GM19328 (cell line): ENCODE measurements around the gene KRTAP5-6.

Experiments
- ATAC-seq: cut with Tn5 transposase; IDR thresholded peaks from one replicate; pipeline ENCODE4 v1.9.1; 2021; ENCODE audit warnings: mild to moderate bottlenecking, moderate library complexity; ENCODE audit not compliant: unreplicated experiment

Gene KRTAP5-6

DNA sequence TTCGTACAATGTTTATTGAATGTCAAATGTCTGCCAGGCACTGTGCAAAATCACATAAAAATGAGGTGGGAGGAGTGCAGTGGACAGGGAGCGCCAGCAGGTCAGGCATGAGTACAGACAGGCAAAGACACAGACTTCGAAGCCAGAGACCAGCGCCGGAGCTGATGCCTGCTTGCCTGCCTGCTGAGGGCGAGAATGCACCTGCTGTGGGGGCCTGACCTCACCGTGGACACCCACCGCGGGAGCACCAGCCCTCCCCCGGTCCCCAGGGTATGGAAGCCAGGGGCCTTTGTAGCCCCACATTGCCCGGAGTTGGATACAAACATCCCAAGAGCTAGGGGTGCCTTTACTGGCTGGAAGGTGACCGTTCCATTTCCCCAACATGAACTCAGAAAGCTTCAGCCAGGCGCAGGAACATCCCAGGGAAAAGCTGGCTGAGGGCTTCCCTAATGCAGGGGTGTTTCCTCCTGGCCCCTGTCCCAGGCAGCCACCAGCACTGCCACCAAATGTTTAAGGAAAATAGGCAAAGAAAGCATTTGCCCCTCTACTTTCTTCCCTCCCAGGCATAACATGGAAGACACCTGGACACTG, 35.5 kb downstream of the KRTAP5-6 start:
- ATAC-seq: no peak

DNA sequence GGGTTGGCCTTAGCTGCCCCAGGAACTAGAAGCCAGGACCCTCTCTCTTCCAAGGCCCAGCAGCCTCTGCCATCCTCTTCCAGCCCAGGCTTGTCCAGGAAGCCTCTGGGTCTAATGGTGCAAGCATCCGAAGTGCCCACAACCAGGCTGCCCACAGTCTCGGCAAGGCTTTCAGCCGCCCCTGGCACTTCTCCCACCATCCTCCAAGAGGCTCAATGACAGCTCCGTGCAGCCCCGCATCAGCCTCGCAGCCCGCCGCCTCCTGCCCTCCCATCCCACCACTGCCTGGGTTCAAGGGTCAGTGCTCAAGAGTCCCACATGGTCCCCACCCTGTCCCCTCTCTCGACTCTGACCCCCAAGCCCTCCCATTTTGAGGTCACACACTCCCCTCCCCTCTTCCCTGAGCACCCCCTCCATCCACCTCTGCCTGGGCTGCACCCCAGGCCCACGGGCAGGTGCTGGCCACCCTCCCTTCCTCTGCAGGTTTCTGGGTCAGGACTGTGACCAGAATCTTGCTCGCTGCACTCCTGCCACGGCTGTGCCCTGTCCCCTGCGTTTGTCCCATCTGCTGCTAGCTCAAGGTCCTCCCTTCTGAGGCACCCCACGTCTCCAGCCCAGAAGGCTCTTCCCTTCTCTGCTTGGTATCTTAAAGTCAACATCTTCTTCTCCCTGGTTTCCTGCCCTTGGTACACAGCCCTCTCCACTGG, 36.2 kb downstream of the KRTAP5-6 start:
- ATAC-seq: no peak

DNA sequence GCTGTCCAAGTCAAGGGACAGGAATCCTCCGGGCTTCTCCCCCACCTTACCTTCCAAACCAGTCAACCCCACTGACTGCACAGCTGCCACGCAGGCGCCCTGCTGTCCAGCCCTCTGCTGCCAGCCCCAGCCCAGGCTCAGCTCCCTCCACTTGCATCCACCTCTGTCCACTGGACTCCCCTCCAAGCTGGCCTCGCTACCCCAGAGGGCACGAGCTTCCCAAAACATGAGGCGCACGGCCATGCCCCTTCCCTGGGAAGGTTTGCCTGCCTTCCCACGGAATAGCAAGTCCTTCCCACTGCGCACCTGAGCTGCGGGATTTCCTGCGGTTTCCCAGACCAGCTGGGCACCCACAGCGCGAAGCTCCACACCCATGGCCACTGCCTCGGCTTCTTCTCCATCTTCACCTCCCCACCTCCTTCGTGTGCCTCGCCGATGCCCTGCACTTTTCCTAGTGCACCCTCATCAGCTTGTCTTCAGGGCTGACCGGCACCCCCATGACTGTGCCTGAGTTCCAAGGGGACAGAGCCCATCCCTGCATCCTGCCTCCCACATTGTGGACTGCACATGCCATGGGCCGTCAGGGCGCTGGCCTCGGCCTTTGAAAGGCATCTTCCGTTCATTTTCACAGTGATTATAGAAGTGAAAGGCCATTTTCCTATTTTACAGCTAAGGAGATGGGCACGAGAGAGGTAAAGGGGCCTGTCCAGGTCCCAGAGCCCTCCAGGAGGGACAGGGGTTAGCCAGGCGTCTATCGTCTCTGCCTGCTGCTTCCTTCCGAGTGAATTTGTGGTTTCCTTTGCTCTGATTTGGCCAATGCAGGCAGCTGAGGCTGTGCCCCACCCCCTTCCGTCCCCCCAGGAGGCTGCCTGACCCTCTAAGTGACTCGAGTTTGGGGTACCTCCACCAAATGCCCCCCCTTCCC, 37.0 kb downstream of the KRTAP5-6 start:
- ATAC-seq: no peak

DNA sequence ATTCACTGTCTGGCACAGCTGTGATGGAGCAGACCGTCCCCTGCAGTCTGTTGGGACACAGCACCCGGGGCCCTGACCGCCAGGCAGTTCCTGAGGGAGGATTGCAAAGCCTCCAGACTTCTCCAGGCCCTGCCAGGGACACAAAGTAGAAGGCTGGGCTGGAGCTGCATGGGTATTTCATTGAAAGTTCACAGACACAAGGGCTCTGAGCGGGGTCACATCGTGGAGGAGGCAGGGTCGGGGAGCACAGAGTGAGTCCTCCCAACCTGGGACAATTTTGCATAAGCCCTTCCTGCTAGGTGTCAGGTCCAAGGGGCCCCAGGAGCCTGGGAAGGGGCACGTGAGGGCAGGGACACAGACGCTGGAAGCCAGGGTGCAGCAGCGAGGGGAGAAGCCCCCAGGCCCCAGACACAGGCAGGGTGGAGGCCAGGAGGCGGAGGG, 37.7 kb downstream of the KRTAP5-6 start:
- no peak for ATAC-seq

DNA sequence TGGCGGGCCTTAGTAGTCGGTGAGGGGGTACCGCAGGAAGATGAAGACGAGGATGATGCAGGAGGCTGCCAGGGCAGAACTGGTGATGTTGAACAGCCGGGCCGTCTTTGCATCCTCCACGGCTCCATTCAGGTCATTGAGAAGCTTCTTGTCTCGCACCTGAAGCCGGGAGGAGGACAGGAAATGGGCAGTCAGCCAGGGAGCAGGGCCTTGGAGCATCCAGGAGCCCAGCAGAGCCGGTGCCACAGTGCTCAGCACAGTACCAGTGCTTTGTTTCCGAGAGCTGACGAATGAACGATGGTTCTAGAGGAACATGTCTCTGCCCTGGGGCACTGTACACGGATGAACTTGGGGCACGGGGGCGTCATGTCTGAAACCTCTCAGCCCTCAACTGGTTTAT, 38.3 kb downstream of the KRTAP5-6 start:
- no peak for ATAC-seq

DNA sequence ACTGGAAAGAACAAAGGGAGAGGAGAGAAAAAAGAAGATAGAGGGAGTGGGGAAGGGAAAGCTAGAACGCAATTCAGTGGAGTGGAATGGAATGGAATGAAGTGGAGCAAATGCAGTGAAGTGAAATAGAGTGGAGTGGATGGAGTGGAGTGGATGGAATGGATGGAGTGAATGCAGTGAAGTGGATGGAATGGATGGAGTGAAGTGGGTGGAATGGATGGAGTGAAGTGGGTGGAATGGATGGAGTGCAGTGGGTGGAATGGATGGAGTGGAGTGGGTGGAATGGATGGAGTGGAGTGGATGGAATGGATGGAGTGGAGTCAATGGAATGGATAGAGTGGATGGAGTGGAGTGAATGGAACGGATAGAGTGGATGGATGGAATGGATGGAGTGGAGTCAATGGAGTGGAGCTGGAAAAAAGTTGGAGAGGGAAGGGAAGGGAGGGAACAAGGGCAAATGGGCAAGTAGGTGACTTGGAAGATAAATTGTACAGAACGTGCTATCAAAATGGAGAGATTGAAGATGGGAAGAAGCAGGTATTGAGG, 39.5 kb downstream of the KRTAP5-6 start:
- ATAC-seq: no peak

DNA sequence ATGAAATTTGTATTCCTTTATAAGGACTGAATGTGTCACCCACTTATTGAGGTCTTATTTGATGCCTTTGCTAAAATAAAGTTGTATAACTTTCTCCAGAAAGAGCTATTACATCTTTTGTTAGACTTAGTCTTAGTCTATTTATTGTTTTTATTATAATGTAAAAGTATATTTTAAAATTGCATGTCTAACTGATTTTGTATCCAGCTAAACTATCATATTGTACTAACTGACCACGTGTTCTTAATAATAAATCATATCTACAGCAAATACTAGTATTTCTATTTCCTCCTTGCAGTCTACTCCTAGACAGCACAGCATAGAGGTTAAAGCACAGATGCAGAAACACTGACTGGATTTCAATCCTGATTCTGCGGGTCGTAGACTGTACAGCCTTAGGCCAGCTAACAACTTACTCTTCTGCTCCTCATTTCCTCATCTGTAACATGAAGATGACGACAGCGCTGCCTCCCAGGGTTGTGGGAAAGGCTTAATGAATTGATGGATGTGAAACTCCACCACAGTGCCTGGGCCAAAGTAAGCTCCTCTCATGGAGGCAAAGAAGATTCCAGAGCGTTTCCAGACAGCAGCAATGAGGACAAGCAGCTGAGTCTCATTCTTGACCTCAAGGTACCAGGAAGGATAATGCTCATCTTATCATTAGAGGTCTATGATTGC, 40.2 kb downstream of the KRTAP5-6 start:
- no peak for ATAC-seq

DNA sequence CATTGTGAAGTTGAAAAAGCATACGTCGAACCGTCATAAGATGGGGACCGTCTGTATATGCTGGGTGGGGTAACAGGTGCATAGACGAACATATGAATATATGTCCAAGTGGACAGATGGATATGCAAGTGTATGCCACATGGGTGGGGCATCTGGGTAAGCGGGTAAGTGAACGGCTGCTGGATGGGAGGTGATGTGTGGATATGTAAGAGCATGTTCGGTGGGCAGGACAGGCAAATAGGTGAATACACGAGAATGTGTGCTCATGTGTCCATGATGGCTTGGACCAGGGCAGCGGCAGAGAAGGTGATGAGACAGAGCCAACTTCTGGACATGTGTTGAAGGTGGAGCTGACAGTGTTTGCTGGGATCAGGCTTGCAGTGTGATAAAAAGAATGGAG, 41.4 kb downstream of the KRTAP5-6 start:
- no peak for ATAC-seq

DNA sequence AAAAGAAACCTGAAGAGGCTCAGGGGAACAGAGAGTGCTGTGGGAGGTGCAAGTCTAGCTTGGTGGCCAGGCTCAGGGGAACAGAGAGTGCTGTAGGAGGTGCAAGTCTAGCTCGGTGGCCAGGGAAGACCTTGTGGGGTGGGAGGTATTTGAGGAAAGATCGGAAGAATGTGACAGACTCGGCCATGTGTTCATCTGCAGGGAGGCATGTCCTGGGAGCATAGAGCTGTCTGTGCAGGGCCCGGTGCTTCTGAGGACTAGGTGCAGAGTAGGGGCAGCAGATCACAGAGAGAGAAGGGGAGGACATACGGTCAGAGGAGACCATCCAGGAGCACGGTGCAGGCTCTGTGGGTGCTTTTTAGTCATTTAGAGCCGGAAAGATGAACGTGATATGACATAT, 42.6 kb downstream of the KRTAP5-6 start:
- ATAC-seq: no peak

DNA sequence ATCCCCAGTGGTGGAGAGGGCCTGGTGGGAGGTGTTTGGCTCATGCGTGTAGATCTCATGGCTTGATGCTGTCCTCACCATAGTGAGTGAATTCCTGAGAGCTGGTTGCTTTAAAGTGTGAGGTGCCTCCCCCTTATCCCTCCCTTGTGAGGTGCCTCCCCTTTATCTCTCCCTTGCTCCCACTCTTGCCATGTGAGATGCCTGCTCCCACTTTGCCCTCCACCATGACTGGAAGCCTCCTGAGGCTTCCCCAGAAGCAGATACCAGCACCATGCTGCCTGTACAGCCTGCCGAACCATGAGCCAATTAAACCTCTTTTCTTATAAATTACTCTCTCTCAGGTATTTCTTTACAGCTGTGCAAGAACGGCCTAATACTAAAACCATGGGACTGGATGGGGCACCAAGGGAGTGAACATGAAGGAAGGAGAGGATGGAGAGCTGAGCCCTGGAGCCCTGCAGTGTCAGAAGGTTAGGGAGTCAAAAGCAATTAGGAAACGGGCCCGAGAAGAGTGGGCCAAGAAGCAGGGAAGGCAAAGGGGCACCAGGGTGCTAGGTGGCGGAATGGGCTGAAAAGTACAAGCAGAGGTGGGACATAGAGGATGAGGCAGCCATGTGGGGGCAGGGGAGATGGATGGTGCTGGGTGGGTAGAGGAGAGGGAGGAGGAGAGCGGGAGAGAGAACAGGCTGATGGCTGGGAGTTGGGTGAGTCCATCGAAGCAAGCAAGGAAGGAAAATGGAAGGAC, 44.0 kb downstream of the KRTAP5-6 start:
- ATAC-seq: no peak

DNA sequence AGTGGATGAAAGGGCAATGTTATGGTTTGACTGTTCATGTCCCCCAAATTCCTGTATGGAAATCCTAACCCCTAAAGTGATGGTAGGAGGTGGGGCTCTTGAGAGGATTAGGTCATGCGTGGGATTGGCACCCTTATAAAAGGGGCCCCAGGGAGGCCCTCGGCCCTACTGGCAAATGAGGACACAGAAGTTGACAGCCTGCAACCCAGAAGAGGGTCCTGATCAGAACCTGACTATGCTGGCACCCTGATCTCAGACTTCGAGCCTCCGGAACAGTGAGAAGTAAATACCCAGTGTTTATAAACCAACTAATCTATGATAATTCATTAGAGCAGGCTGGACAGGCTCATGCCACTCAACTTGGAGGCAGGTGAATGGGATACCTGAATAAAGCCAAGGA, 44.7 kb downstream of the KRTAP5-6 start:
- no peak for ATAC-seq

DNA sequence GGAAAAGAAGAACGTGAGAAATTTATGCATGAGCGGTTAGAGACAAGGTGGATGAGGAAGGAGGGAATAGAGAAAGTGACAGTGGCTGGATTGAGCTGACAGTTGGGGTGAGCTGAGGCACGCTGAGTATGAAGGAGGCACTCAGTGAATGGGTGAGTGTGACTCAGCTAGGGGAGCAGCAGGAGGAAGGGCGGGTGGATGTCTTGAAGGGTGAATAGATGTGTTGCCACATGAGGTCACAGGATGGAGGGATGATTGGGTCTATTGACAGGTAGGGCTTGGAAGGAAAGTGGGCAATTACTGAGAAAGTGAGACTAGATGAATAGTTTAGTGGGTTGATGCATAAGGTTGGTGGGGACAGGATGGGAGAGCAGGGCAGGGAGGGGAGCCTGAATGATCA, 45.4 kb downstream of the KRTAP5-6 start:
- ATAC-seq: no peak

DNA sequence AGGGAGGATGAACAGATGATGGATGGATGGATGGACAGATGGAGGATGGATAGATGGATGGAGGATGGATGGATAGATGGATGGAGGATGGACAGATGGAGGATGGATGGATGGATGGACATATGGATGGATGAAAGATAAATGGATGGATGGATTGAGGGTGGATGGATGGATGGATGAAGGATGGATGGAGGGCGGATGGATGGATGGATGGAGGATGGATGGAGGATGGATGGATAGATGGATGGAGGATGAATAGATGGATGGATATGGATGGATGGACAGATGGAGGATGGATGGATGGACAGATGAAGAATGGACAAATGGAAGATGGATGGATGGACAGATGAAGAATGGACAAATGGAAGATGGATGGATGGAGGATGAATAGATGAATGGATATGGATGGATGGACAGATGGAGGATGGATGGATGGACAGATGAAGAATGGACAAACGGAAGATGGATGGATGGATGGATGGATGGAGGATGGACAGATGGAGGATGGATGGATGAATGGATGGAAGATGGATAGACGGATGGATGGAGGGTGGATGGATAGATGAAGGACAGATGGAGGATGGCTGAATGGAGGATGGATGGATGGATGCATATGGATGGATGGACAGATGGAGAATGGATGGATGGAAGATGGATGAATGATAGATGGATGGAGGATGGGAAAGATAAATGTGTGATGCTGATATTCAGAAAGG, 46.0 kb downstream of the KRTAP5-6 start:
- ATAC-seq: no peak

DNA sequence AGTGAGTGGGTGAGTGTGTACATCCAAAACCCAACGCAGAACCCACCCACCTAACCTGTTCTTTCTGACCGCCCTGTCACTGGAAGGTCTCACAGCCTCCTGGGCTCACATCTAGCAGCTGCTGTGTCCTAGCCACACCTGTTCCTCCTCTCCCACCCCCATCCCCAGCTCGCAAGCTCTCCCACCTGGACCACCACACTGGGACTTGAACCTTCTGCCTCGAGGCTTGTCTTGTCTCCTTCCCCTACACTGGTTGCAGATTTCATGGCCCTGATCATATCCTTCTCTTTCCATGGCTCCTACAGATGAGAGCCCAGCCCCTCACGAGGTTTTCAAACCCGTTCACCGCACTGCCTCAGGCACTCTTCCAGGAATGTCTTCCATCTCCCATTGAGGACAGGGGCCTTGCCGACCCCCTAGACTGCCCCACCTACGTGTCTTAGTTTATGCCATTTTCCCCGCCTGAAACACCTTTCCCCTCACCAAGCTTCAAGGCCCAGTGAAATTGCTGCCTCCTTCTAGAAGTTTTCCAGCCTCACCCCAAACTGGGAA, 46.7 kb downstream of the KRTAP5-6 start:
- ATAC-seq: no peak

DNA sequence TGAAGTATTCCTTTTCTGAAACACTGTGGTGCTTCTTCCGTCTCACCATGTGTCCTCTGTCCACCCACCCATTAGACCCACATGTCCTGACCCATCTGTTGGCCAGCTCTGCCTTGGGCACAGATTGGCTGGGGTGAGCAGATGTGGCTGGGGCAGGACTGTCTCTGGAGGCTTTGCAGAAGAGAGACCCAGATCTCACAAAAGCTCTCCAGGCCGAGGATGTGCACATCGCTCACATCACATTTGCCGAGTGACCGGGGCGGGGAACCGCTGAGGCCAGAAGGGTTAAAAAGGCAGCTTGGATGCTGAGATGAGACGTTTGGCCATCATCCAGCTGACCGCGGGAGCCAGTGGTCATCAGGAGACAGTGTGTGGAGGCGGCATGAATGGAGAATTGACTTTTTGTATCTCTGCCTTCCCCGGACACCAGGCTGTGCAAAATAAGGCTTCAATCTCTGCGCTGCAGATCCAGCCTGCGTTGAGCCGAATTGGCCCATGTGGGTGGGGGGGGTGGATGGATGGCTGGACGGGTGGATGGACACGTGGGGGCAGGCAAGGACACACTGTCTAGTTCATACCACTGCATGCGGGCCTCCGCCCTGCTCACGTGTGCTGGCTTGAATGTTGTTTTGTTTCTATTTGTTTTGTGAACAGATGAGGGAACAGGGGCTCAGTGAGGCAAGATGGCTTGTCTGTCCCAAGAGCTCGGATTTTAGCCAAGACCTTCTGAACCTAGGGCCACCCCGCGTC, 47.3 kb downstream of the KRTAP5-6 start:
- no peak for ATAC-seq

DNA sequence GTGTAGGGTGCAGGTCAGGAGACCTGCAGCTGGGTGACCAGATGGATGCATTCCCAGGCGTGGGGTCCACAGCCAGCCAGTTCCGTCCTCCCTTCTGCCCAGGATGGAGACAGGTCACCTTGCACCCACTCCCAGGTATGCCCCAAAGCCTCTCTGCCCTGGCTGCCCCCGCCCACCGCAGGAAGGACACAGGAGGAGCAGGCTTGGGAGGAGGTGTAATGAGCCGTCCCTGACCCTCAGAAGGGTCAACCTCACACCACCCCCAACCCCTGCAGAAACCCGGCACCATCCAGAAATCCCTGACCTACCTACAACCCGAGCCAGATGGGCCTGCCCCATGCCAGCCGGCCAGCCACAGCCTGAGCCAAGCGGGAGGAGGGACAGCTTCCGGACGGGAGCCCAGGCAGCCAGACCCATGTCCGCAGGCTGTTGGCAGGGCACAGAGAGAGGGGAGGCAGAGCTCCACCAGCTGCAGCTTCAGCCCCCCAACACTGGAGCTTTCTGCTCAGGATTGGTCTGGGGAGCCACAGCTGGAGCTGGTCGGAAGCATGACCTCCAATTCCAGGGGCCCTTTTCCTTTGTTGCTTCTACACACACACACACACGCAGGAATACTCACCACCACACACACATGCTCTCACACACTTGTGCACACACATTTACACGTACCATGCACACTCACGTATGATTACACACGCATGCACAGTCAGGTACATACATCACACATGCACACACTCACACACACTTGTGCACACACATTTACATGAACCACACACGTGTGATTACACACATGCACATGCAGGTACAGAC, 48.1 kb downstream of the KRTAP5-6 start:
- no peak for ATAC-seq

DNA sequence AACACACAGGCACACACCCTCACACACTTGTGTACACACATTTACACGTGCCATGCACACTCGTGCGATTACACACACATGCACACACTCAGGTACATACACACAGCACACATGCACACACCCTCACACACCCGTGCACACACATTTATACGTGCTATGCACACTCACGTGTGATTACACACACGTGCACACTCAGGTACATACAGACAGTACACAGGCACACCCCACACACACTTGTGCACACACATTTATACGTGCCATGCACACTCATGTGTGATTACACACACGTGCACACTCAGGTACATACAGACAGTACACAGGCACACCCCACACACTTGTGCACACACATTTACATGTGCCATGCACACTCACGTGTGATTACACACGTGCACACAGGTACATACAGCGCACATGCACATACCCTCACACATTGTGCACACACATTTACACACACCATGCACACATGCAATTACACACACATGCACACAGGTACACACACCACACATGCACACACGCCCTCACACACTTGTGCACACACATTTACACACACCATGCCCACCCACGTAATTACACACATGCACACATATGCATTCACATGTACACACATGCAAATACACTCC, 48.8 kb downstream of the KRTAP5-6 start:
- ATAC-seq: no peak
